GM23248 (cell line): ENCODE data around the gene AFAP1.

Experiments used
- EZH2 ChIP-seq: fragments of 200-600 bp; sonication (generic); IDR thresholded peaks from 2 replicates; pipeline ENCODE4 v1.6.1; 2018; ENCODE audit warnings: antibody characterized with exemption, mild to moderate bottlenecking; ENCODE audit not compliant: insufficient read depth, poor library complexity, severe bottlenecking
- EZH2phosphoT487 ChIP-seq: fragments of 200-600 bp; sonication (generic); IDR thresholded peaks from 2 replicates; pipeline ENCODE4 v1.6.1; 2018; ENCODE audit warnings: antibody characterized with exemption, moderate library complexity, mild to moderate bottlenecking, low read depth; ENCODE audit not compliant: insufficient read depth

- TF ChIP-seq EZH2 (no peak), EZH2phosphoT487 (no peak)
Observed at GRCh38 chr4:7981738-7982394, 42.2 kb upstream of the AFAP1 start.
